H9 (cell line): ENCODE measurements around the gene CELF4. TPM values are rescaled to one million over a fixed set of nuclear protein-coding genes. Genes with fewer than 3 reads are reported as not detected.

ENCODE experiments used
- DNase-seq: peaks from one replicate; pipeline ENCODE4 v3.0.0-alpha.2; 2017
- H2AFZ ChIP-seq: one replicate; pipeline ENCODE4 v1.6.1; 2013; ENCODE audit warnings: mild to moderate bottlenecking, low read length, control low read depth, moderate library complexity
- H2AK5ac ChIP-seq: 2 replicates; pipeline ENCODE4 v1.6.1; 2013; ENCODE audit warnings: low read length, control low read depth, mixed read lengths; ENCODE audit not compliant: insufficient read length
- H2BK120ac ChIP-seq: one replicate; pipeline ENCODE4 v1.6.1; 2013; ENCODE audit warnings: low read depth, mild to moderate bottlenecking, low read length, control low read depth, inconsistent platforms; ENCODE audit not compliant: poor library complexity, severe bottlenecking
- H2BK12ac ChIP-seq: 2 replicates; pipeline ENCODE4 v1.6.1; 2013; ENCODE audit warnings: low read length, control low read depth, mixed read lengths, low read depth; ENCODE audit not compliant: insufficient read length
- H2BK15ac ChIP-seq: 2 replicates; pipeline ENCODE4 v1.6.1; 2013; ENCODE audit warnings: low read depth, low read length, control low read depth
- H2BK20ac ChIP-seq: one replicate; pipeline ENCODE4 v1.6.1; 2013; ENCODE audit warnings: low read depth, mild to moderate bottlenecking, low read length, control low read depth, inconsistent platforms; ENCODE audit not compliant: poor library complexity, severe bottlenecking
- H2BK5ac ChIP-seq: 2 replicates; pipeline ENCODE4 v1.6.1; 2013; ENCODE audit warnings: low read length, control low read depth, mixed read lengths; ENCODE audit not compliant: insufficient read length
- H3K14ac ChIP-seq: 2 replicates; pipeline ENCODE4 v1.6.1; 2013; ENCODE audit warnings: low read length, control low read depth; ENCODE audit not compliant: insufficient read depth
- H3K18ac ChIP-seq: 2 replicates; pipeline ENCODE4 v1.6.1; 2013; ENCODE audit warnings: low read depth, mild to moderate bottlenecking, mixed read lengths, low read length, control low read depth; ENCODE audit not compliant: insufficient read length
- H3K23ac ChIP-seq: 2 replicates; pipeline ENCODE4 v1.6.1; 2013; ENCODE audit warnings: low read length, control low read depth, mixed read lengths, low read depth; ENCODE audit not compliant: insufficient read length
- H3K23me2 ChIP-seq: 2 replicates; pipeline ENCODE4 v1.6.1; 2013; ENCODE audit warnings: low read depth, mild to moderate bottlenecking, mixed read lengths, low read length, control low read depth; ENCODE audit not compliant: insufficient read length, poor library complexity, severe bottlenecking
- H3K27ac ChIP-seq: 2 replicates; pipeline ENCODE4 v1.5.1; 2013; ENCODE audit warnings: low read length, control low read depth, mixed read lengths, low read depth; ENCODE audit not compliant: insufficient read length
- H3K27me3 ChIP-seq: 2 replicates; pipeline ENCODE4 v1.6.1; 2013; ENCODE audit warnings: low read length, control low read depth, inconsistent platforms; ENCODE audit not compliant: insufficient read depth
- H3K4ac ChIP-seq: 2 replicates; pipeline ENCODE4 v1.6.1; 2013; ENCODE audit warnings: low read depth, mild to moderate bottlenecking, control low read depth, inconsistent platforms, low read length, moderate library complexity
- H3K4me1 ChIP-seq: 2 replicates; pipeline ENCODE4 v1.6.1; 2013; ENCODE audit warnings: low read length, control low read depth, inconsistent platforms; ENCODE audit not compliant: insufficient read depth
- H3K4me2 ChIP-seq: 2 replicates; pipeline ENCODE4 v1.6.1; 2013; ENCODE audit warnings: low read length, control low read depth, mixed read lengths; ENCODE audit not compliant: insufficient read length, insufficient read depth
- H3K56ac ChIP-seq: 2 replicates; pipeline ENCODE4 v1.6.1; 2013; ENCODE audit warnings: low read depth, mild to moderate bottlenecking, mixed read lengths, low read length, control low read depth; ENCODE audit not compliant: insufficient read length
- H3K79me1 ChIP-seq: 2 replicates; pipeline ENCODE4 v1.6.1; 2013; ENCODE audit warnings: low read depth, mild to moderate bottlenecking, moderate library complexity, low read length, control low read depth, inconsistent platforms; ENCODE audit not compliant: insufficient read depth, poor library complexity, severe bottlenecking
- H3K79me2 ChIP-seq: 2 replicates; pipeline ENCODE4 v1.6.1; 2013; ENCODE audit warnings: low read length, control low read depth, inconsistent platforms; ENCODE audit not compliant: insufficient read depth
- H3K9ac ChIP-seq: 2 replicates; pipeline ENCODE4 v1.6.1; 2013; ENCODE audit warnings: low read length, control low read depth, mixed read lengths; ENCODE audit not compliant: insufficient read length; ENCODE audit errors: extremely low read depth
- H3K9me3 ChIP-seq: one replicate; pipeline ENCODE4 v1.6.1; 2013; ENCODE audit warnings: low read depth, low read length, inconsistent platforms; ENCODE audit not compliant: control insufficient read depth
- H3T11ph ChIP-seq: one replicate; pipeline ENCODE4 v1.6.1; 2013; ENCODE audit warnings: mild to moderate bottlenecking, low read length, control low read depth, inconsistent platforms
- H4K20me1 ChIP-seq: one replicate; pipeline ENCODE4 v1.6.1; 2013; ENCODE audit not compliant: control insufficient read depth, insufficient read length, insufficient read depth
- H4K5ac ChIP-seq: 2 replicates; pipeline ENCODE4 v1.6.1; 2013; ENCODE audit warnings: low read depth, mild to moderate bottlenecking, mixed read lengths, low read length, control low read depth; ENCODE audit not compliant: insufficient read length
- H4K8ac ChIP-seq: replicated peaks from 2 replicates; pipeline ENCODE4 v1.6.1; 2013; ENCODE audit warnings: low read length, control low read depth, mixed read lengths, low read depth; ENCODE audit not compliant: insufficient read length
- H4K91ac ChIP-seq: 2 replicates; pipeline ENCODE4 v1.6.1; 2013; ENCODE audit warnings: low read depth, mild to moderate bottlenecking, moderate library complexity, mixed read lengths, low read length, control low read depth; ENCODE audit not compliant: insufficient read length
- H3K27ac Mint-ChIP-seq, 3 experiments: 2 replicates in 2 of 3; 3 replicates in 1 of 3; pipeline ENCODE4 v1.8.0; 2020 to 2021; ENCODE audit warnings: mixed read lengths in 3 of 3, mild to moderate bottlenecking in 1 of 3, moderate library complexity in 1 of 3
- H3K27me3 Mint-ChIP-seq: 2 replicates; pipeline ENCODE4 v1.8.0; 2021; ENCODE audit warnings: low read depth, mild to moderate bottlenecking, moderate library complexity, mixed read lengths
- H3K36me3 Mint-ChIP-seq, 3 experiments: 2 replicates in 2 of 3; 3 replicates in 1 of 3; pipeline ENCODE4 v1.8.0; 2020 to 2021; ENCODE audit warnings: low read depth in 3 of 3, mixed read lengths in 3 of 3; ENCODE audit not compliant: insufficient read depth in 1 of 3
- H3K4me1 Mint-ChIP-seq, 2 experiments: 2 replicates each; pipeline ENCODE4 v1.8.0; 2020; ENCODE audit warnings: mixed read lengths in 2 of 2
- H3K4me3 Mint-ChIP-seq, 2 experiments: 2 replicates in 1 of 2; 3 replicates in 1 of 2; pipeline ENCODE4 v1.8.0; 2020 to 2021; ENCODE audit warnings: mild to moderate bottlenecking in 2 of 2, mixed read lengths in 2 of 2, moderate library complexity in 1 of 2
- H3K9me3 Mint-ChIP-seq, 2 experiments: 2 replicates in 1 of 2; 3 replicates in 1 of 2; pipeline ENCODE4 v1.8.0; 2020; ENCODE audit warnings: mild to moderate bottlenecking in 2 of 2, mixed read lengths in 2 of 2, moderate library complexity in 1 of 2
- CTCF ChIP-seq: fragments of 200-600 bp; sonication (generic); conservative IDR thresholded peaks from 3 replicates; pipeline ENCODE4 v1.8.0; 2021; ENCODE audit warnings: antibody characterized with exemption, mild to moderate bottlenecking
- WGBS: extraction: QIAGEN DNeasy Blood & Tissue Kit; methylation state at CpG from one replicate; pipeline ENCODE4 v1.1.7; 2013; ENCODE audit warnings: missing lambda C conversion rate, low lambda C conversion rate, mixed read lengths; ENCODE audit not compliant: insufficient read length; ENCODE audit errors: extremely low coverage; 5-methylcytosine and 5-hydroxymethylcytosine counted together
- total RNA-seq: library from RNA; stranded (reverse); gene quantifications from 2 replicates; pipeline ENCODE4 v1.2.1, GENCODE V29; 2021

The CELF4 gene
- total RNA-seq, 1 experiment from 2014 or later: 1.1 TPM

- Histone ChIP-seq H3K9me3 (no peaks in the 10 kb centered on the region), H3K27ac (no peak overlapping the region)
- no peak for DNase-seq
Measured at GRCh38 chr18:37275237-37275741, 290.3 kb downstream of the CELF4 start.

More at GRCh38 chr18:37275237-37275741, 290.3 kb downstream of the CELF4 start:
- Mint-ChIP-seq H3K4me3 (no peak overlapping the region), H3K27ac (no peak overlapping the region), H3K9me3 (peaks cover 0 to 3% of the 10 kb centered on the region in 2 experiments; a peak in 3 of 5 replicates), H3K4me1 (peaks cover 15 to 24% of the 10 kb centered on the region in 2 experiments), H3K27me3 (peaks cover 20% of the 10 kb centered on the region), H3K36me3 (no peaks in the 10 kb centered on the region)
- Histone ChIP-seq H3K27me3 (no peaks in the 10 kb centered on the region), H3K79me1 (no peaks in the 10 kb centered on the region), H4K8ac (no peak overlapping the region), H2BK12ac (no peak overlapping the region), H2BK120ac (no peak overlapping the region), H3K56ac (no peak overlapping the region), H4K91ac (no peak overlapping the region), H2BK20ac (no peak overlapping the region), H3K23me2 (no peaks in the 10 kb centered on the region), H3T11ph (no peak overlapping the region), H2AFZ (no peak overlapping the region), H3K18ac (no peak overlapping the region), H2BK15ac (no peak overlapping the region), H3K4ac (no peak overlapping the region), H2BK5ac (no peak overlapping the region), H3K14ac (no peak overlapping the region; the same call in 1 of the 2 replicates), H4K20me1 (no peaks in the 10 kb centered on the region), H3K4me2 (no peak overlapping the region), H4K5ac (no peak overlapping the region), H3K9ac (no peak overlapping the region), H3K4me1 (no peaks in the 10 kb centered on the region), H3K23ac (no peak overlapping the region), H2AK5ac (no peak overlapping the region), H3K79me2 (no peaks in the 10 kb centered on the region)
- no CpG with 5 or more reads among the region's 32 CpGs for WGBS
- TF ChIP-seq CTCF: no peak
